Tibial nerve (tissue), 3 donors: ENCODE results near the gene PRPF6.

Experiments used
- POLR2A ChIP-seq, 2 donors: fragments of 450-650 bp; IDR thresholded peaks; one replicate each; pipeline ENCODE4 v1.6.1; 2017; ENCODE audit warnings: antibody characterized with exemption in 2 of 2, mild to moderate bottlenecking in 2 of 2, moderate library complexity in 2 of 2
- TF ChIP-seq, protein P1 (sequence below), 5 experiments: fragments of 200-600 bp in 3 of 5; fragments of 450-650 bp in 2 of 5; sonication (generic) in 3 of 5; IDR thresholded peaks; one replicate each; pipeline ENCODE4 v1.5.1; 2016 to 2019; ENCODE audit warnings: antibody characterized with exemption in 5 of 5, mild to moderate bottlenecking in 3 of 5, moderate library complexity in 2 of 5

- TF ChIP-seq, protein P1, sequence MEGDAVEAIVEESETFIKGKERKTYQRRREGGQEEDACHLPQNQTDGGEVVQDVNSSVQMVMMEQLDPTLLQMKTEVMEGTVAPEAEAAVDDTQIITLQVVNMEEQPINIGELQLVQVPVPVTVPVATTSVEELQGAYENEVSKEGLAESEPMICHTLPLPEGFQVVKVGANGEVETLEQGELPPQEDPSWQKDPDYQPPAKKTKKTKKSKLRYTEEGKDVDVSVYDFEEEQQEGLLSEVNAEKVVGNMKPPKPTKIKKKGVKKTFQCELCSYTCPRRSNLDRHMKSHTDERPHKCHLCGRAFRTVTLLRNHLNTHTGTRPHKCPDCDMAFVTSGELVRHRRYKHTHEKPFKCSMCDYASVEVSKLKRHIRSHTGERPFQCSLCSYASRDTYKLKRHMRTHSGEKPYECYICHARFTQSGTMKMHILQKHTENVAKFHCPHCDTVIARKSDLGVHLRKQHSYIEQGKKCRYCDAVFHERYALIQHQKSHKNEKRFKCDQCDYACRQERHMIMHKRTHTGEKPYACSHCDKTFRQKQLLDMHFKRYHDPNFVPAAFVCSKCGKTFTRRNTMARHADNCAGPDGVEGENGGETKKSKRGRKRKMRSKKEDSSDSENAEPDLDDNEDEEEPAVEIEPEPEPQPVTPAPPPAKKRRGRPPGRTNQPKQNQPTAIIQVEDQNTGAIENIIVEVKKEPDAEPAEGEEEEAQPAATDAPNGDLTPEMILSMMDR (IDR thresholded peaks at IDR 0.05): no peak
- TF ChIP-seq POLR2A (IDR thresholded peaks at IDR 0.05): no peak
These were observed 3.8 kb upstream of the PRPF6 start for GRCh38 chr20:63976980-63977738.
